ENCODE measurements around the gene SH2B2.
"Not testable (repeated sequence)": the region's sequence is repeated elsewhere in the genome, so short reads cannot be mapped to it uniquely, and the experiment has no call there.

The SH2B2 gene

GRCh38 chr7:102330666-102331460 is 44.2 kb downstream of the SH2B2 start:
- DNase-seq (ENCODE audit: low read depth, low spot score): not testable (repeated sequence)

- DNase-seq (ENCODE audit: low read depth, low spot score): not testable (repeated sequence)
Measured at GRCh38 chr7:102335574-102335973, 48.9 kb downstream of the SH2B2 start.

GRCh38 chr7:102337002-102337401 is 50.3 kb downstream of the SH2B2 start:
- not testable (repeated sequence) for DNase-seq (ENCODE audit: low read depth, low spot score)

GRCh38 chr7:102337420-102337819 is 50.8 kb downstream of the SH2B2 start:
- DNase-seq (ENCODE audit: low read depth, low spot score): not testable (repeated sequence)

GRCh38 chr7:102340599-102341368 is 54.1 kb downstream of the SH2B2 start:
- not testable (repeated sequence) for DNase-seq (ENCODE audit: low read depth, low spot score)

GRCh38 chr7:102346983-102347382 is 60.3 kb downstream of the SH2B2 start:
- DNase-seq (ENCODE audit: low read depth, low spot score): not testable (repeated sequence)

- not testable (repeated sequence) for DNase-seq (ENCODE audit: low read depth, low spot score)
Measured at GRCh38 chr7:102356344-102356743, 69.7 kb downstream of the SH2B2 start, which contains the start of gene SPDYE6. Gene SPDYE6 (minus strand): TSS chr7:102356444. CDS start chr7:102356023, 421 bp downstream.

GRCh38 chr7:102363549-102364393 is 77.1 kb downstream of the SH2B2 start:
- DNase-seq (ENCODE audit: low read depth, low spot score): peak; percentile 98

- not testable (repeated sequence) for DNase-seq (ENCODE audit: low read depth, low spot score)
Measured at GRCh38 chr7:102364394-102364886, 77.8 kb downstream of the SH2B2 start.

GRCh38 chr7:102365390-102365789 is 78.7 kb downstream of the SH2B2 start:
- DNase-seq (ENCODE audit: low read depth, low spot score): not testable (repeated sequence)

GRCh38 chr7:102370038-102370437 is 83.4 kb downstream of the SH2B2 start:
- DNase-seq (ENCODE audit: low read depth, low spot score): not testable (repeated sequence)

Data from astrocyte of the hippocampus (primary cell).